ENCODE data around the gene SMPDL3A. TPM values are rescaled to one million over a fixed set of nuclear protein-coding genes. Genes with fewer than 3 reads are reported as not detected.

Gene SMPDL3A
- total RNA-seq (10 to 100 TPM; 19.9 to 51.8 (median 34.3) TPM), polyA plus RNA-seq (10 to 100 TPM; 10.2 to 42.2 (median 13.6) TPM)
- long read RNA-seq, donor 1, transcript SMPDL3A-201 (8 exons, 1,851 nt) = major isoform, 7 of 62 reads
- long read RNA-seq, donor 1, partial matches to known transcripts = 52 of 62 reads
- long read RNA-seq, donor 1, other reads (novel, unspliced or antisense) = 0 of 62 reads
- long read RNA-seq, donor 2, partial matches to known transcripts = 24 of 29 reads
- long read RNA-seq, donor 2, other reads (novel, unspliced or antisense) = 0 of 29 reads
- long read RNA-seq, donor 3, transcript SMPDL3A-201 (8 exons, 1,851 nt) = major isoform, 10 of 87 reads
- long read RNA-seq, donor 3, partial matches to known transcripts = 73 of 87 reads
- long read RNA-seq, donor 3, other reads (novel, unspliced or antisense) = 0 of 87 reads
- long read RNA-seq, donor 4, transcript SMPDL3A-203 (7 exons, 1,755 nt) = minor isoform, 11 of 38 reads
- long read RNA-seq, donor 4, transcript SMPDL3A-201 (8 exons, 1,851 nt) = major isoform, 16 of 38 reads
- long read RNA-seq, donor 4, partial matches to known transcripts = 0 of 38 reads
- long read RNA-seq, donor 4, other reads (novel, unspliced or antisense) = 11 of 38 reads
- long read RNA-seq, donor 5, transcript SMPDL3A-203 (7 exons, 1,755 nt) = minor isoform, 13 of 68 reads
- long read RNA-seq, donor 5, transcript SMPDL3A-201 (8 exons, 1,851 nt) = major isoform, 37 of 68 reads
- long read RNA-seq, donor 5, partial matches to known transcripts = 0 of 68 reads
- long read RNA-seq, donor 5, other reads (novel, unspliced or antisense) = 18 of 68 reads
- long read RNA-seq, donor 6, transcript SMPDL3A-201 (8 exons, 1,851 nt) = major isoform, 5 of 9 reads
- long read RNA-seq, donor 6, partial matches to known transcripts = 1 of 9 reads
- long read RNA-seq, donor 6, other reads (novel, unspliced or antisense) = 2 of 9 reads
- long read RNA-seq, donor 7, partial matches to known transcripts = 52 of 57 reads
- long read RNA-seq, donor 7, other reads (novel, unspliced or antisense) = 0 of 57 reads
- long read RNA-seq, donor 8, transcript SMPDL3A-201 (8 exons, 1,851 nt) = major isoform, 16 of 135 reads
- long read RNA-seq, donor 8, transcript SMPDL3A-203 (7 exons, 1,755 nt) = minor isoform, 8 of 135 reads
- long read RNA-seq, donor 8, partial matches to known transcripts = 110 of 135 reads
- long read RNA-seq, donor 8, other reads (novel, unspliced or antisense) = 0 of 135 reads
- long read RNA-seq, donor 9, transcript SMPDL3A-201 (8 exons, 1,851 nt) = major isoform, 11 of 71 reads
- long read RNA-seq, donor 9, transcript SMPDL3A-203 (7 exons, 1,755 nt) = minor isoform, 5 of 71 reads
- long read RNA-seq, donor 9, partial matches to known transcripts = 55 of 71 reads
- long read RNA-seq, donor 9, other reads (novel, unspliced or antisense) = 0 of 71 reads
- long read RNA-seq, donor 10, transcript SMPDL3A-201 (8 exons, 1,851 nt) = major isoform, 6 of 8 reads
- long read RNA-seq, donor 10, partial matches to known transcripts = 0 of 8 reads
- long read RNA-seq, donor 10, other reads (novel, unspliced or antisense) = 0 of 8 reads

- Histone ChIP-seq H3K36me3 (replicated peaks in 1 of 2) (no peaks in the 10 kb centered on the region), H3K4me1 (replicated peaks in 1 of 2) (peaks cover 9 to 29% of the 10 kb centered on the region in 2 donors), H3K4me3 (peak within 1 kb of the TSS; percentile 9 to 66 (median 40)), H3K27ac (peak within 1 kb of the TSS; percentile 91 to 99 (median 98)), H3K9me3 (replicated peaks in 1 of 3) (no peaks in the 10 kb centered on the region), H3K27me3 (no peaks in the 10 kb centered on the region)
- TF ChIP-seq POLR2A (IDR thresholded peaks at IDR 0.05) (peak; percentile 65 to 93), CTCF (IDR thresholded peaks at IDR 0.05) (peak in 4 of 6 experiments; percentile 19 to 36 (median 28))
- WGBS, 4 donors = 0 to 2% (median 0%) methylated on average over 18 to 71 of the region's 71 CpGs
- intact Hi-C loops (cut with DNase I) = no loop called here
- peak; percentile 84 to 90 (median 87) for DNase-seq
Measured at GRCh38 chr6:122789182-122790027, at the start of gene SMPDL3A. Gene SMPDL3A, plus strand, starts transcription at chr6:122789258. Its CDS starts 89 bp downstream, at chr6:122789347.

GRCh38 chr6:122740091-122740490 is 49.0 kb upstream of the SMPDL3A start:
- WGBS, 4 donors = 88 to 95% (median 91%) methylated on average over 2 of the region's 2 CpGs
- Histone ChIP-seq H3K4me3 (no peak overlapping the region), H3K9me3 (replicated peaks in 1 of 3) (no peaks in the 10 kb centered on the region), H3K27me3 (no peaks in the 10 kb centered on the region), H3K36me3 (replicated peaks in 1 of 2) (no peaks in the 10 kb centered on the region), H3K4me1 (replicated peaks in 1 of 2) (no peaks in the 10 kb centered on the region), H3K27ac (no peak overlapping the region)
- intact Hi-C loops (cut with DNase I) = no loop called here
- no peak for DNase-seq
- no peak for TF ChIP-seq CTCF (IDR thresholded peaks at IDR 0.05)
- TF ChIP-seq POLR2A (IDR thresholded peaks at IDR 0.05) = no peak

- 47 to 70% (median 56%) methylated on average over 2 of the region's 2 CpGs for WGBS, 4 donors
- Histone ChIP-seq H3K27me3 (no peaks in the 10 kb centered on the region), H3K9me3 (replicated peaks in 1 of 3) (no peaks in the 10 kb centered on the region), H3K4me1 (replicated peaks in 1 of 2) (no peaks in the 10 kb centered on the region), H3K36me3 (replicated peaks in 1 of 2) (no peaks in the 10 kb centered on the region), H3K27ac (no peak overlapping the region), H3K4me3 (no peak overlapping the region)
- no peak for DNase-seq
- intact Hi-C loops (cut with DNase I) = no loop called here
- TF ChIP-seq POLR2A (IDR thresholded peaks at IDR 0.05) = no peak
- TF ChIP-seq CTCF (IDR thresholded peaks at IDR 0.05) = no peak
Measured at GRCh38 chr6:122740936-122741335, 48.1 kb upstream of the SMPDL3A start.
